Immature natural killer cell (primary cell): ENCODE measurements around the gene BPIFB4. TPM values are rescaled to one million over a fixed set of nuclear protein-coding genes. Genes with fewer than 3 reads are reported as not detected.
A peak's percentile ranks its signal among the peaks of the same experiment; 100 is the strongest.

ENCODE experiments used
- DNase-seq, 3 donors: peaks; one replicate each; pipeline ENCODE4 v3.0.0; 2022; ENCODE audit warnings: mixed read lengths in 1 of 3
- H3K27ac Mint-ChIP-seq, 6 donors: one replicate each; pipeline ENCODE4 v1.8.0; 2020; ENCODE audit warnings: mixed read lengths in 6 of 6, mild to moderate bottlenecking in 5 of 6, inconsistent platforms in 4 of 6, moderate library complexity in 3 of 6
- H3K27me3 Mint-ChIP-seq, 3 donors: one replicate each; pipeline ENCODE4 v1.8.0; 2020 to 2021; ENCODE audit warnings: low read depth in 3 of 3, mild to moderate bottlenecking in 3 of 3, mixed read lengths in 3 of 3, moderate library complexity in 3 of 3, inconsistent platforms in 1 of 3
- H3K36me3 Mint-ChIP-seq, 3 donors: one replicate each; pipeline ENCODE4 v1.8.0; 2020; ENCODE audit warnings: mixed read lengths in 3 of 3, inconsistent platforms in 2 of 3, mild to moderate bottlenecking in 2 of 3
- H3K4me1 Mint-ChIP-seq, 2 donors: one replicate each; pipeline ENCODE4 v1.8.0; 2020; ENCODE audit warnings: inconsistent platforms in 2 of 2, mild to moderate bottlenecking in 2 of 2, mixed read lengths in 2 of 2, moderate library complexity in 1 of 2
- H3K4me3 Mint-ChIP-seq, 5 donors: one replicate each; pipeline ENCODE4 v1.8.0; 2020; ENCODE audit warnings: mild to moderate bottlenecking in 5 of 5, mixed read lengths in 5 of 5, inconsistent platforms in 3 of 5, moderate library complexity in 3 of 5
- H3K9me3 Mint-ChIP-seq, 6 donors: one replicate each; pipeline ENCODE4 v1.8.0; 2020; ENCODE audit warnings: mild to moderate bottlenecking in 6 of 6, mixed read lengths in 6 of 6, inconsistent platforms in 4 of 6, moderate library complexity in 3 of 6
- polyA plus RNA-seq, 3 donors: library from polyadenylated mRNA; unstranded; fragments of 300-500 nt; fragmentation: Illumina TruSeq; gene quantifications; one replicate each; pipeline ENCODE4 v1.2.3, GENCODE V29; 2021

The BPIFB4 gene
- polyA plus RNA-seq, 3 donors from 2014 or later, result not detected

DNA sequence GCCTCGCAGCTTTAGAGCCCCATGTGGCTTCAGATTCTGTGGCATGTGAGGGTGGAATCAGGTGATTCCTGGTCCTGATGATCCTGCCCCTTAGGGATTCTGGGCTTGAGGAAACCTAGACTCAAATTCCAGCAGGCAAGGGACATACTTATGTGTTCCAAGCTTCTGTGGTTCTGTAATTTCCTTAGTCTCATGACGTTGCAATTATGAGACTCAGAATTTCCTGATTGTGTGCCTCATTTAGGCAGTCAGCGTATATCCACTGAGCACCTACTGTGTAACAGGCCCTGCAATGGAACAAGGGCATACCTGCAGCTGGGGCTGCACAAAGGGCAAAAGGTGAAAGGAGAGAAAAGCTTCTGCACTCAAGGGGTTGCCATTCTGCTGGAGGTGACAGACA lies 11.6 kb upstream of the BPIFB4 start:
- H3K27ac Mint-ChIP-seq, result peak overlapping the region in 1 of 6 donors; percentile 11
- H3K27me3 Mint-ChIP-seq, result peaks cover 0 to 11% (median 2%) of the 10 kb centered on the region in 3 donors
- no peak overlapping the region for H3K4me3 Mint-ChIP-seq
- DNase-seq, result no peak
- no peaks in the 10 kb centered on the region for H3K4me1 Mint-ChIP-seq
- no peaks in the 10 kb centered on the region for H3K36me3 Mint-ChIP-seq
- no peaks in the 10 kb centered on the region for H3K9me3 Mint-ChIP-seq

DNA sequence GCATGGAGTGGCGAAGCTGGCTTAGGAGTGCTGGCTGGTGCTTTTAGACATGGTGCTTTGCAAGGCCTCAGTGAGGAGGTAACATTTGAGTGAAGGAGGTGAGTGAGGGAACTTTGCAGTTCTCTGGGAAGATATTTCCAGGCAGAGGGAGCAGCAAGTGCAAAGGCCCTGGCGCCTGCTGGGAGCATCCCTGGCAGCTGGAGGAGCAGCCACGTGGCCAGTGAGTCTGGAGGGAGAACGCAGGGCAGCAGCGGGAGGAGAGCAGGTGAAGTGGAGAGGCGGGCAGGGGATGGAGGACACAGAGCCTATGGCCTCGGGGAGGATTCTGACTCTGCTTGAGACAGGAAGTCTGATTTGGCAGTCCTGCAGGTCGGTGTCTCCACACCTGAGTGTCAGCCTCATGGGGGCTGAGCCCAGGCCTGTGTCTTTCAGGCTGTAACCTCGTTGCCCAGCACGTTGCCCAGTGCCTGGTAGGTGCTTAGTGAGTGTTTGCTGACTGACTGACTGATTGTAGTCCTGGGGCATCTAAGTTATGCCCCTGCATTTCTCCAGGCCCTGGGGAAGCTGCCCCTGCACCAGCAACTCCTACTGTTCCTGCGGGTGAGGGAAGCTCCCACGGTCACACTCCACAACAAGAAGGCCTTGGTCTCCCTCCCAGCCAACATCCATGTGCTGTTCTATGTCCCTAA lies 11.0 kb upstream of the BPIFB4 start:
- no peak for DNase-seq
- no peaks in the 10 kb centered on the region for H3K4me1 Mint-ChIP-seq

DNA sequence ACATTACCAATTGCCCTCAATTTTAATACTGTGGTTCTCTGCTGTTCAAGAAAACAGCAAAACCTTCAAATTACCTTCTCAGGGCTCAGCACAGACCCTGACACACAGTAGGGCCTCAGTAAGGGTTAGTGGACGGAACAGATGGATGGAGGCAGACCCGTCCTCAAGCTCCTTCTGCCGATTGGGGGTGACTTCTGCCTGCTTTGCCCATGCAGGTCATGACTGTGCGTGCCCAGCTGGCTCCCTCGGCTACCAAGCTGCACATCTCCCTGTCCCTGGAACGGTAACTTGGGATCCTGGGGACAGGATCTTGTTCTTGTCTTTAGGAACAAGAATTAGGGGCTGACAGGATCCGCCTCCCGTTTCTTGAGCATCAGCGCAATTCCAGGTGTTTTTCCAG lies 9.8 kb upstream of the BPIFB4 start:
- Mint-ChIP-seq H3K9me3 (no peaks in the 10 kb centered on the region), H3K27ac (no peak overlapping the region), H3K27me3 (peaks cover 0 to 12% (median 2%) of the 10 kb centered on the region in 3 donors), H3K4me1 (no peaks in the 10 kb centered on the region), H3K36me3 (no peaks in the 10 kb centered on the region), H3K4me3 (no peak overlapping the region)
- DNase-seq, result no peak

More for the DNA sequence above, 11.0 kb upstream of the BPIFB4 start:
- Mint-ChIP-seq H3K4me3 (no peak overlapping the region), H3K36me3 (no peaks in the 10 kb centered on the region), H3K27me3 (peaks cover 0 to 11% (median 2%) of the 10 kb centered on the region in 3 donors), H3K9me3 (no peaks in the 10 kb centered on the region), H3K27ac (peak overlapping the region in 1 of 6 donors; percentile 11)

DNA sequence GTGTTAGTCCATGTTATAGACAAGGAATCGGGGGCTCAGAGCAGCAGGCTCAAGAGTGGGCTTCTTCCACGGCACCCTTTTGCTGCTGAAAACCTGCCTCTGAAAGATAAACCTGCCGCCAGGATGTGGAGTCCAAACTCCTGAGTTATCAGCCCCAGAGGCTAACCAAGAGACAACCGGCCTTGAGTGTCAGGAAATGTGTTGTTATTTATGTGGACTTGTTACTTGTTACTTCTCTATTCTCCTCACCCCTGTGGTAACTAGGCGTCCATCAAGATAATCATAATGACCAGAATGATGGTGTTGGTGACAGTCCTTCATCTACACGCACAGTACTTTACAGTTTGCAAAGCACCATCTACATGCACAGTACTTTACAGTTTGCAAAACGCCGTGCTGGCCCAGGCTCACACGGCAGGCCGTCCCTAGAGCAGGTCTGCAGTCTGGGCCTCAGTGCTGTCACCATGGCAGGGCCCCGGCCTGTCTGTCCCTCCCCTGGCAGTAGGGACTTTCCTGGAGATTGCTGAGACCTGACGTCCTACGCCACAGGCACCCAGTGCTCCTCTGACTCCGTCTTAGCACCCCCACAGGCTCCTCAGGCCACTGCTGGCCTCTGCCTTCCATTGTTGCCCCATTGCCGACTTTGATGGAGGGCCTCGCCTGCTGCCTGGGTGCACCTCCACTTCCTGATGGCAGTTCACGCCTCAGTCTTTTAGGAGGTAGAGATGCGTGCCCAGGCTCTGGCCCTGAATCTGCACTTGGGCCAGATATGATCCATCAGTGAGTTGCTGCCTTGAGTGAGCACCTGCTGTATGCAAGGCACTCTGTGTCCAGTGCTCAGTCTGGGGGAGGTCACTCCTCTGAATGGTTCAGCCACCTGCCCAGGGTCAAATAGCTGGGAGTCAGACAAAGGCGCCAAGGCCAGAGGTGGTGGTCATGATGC lies 9.1 kb upstream of the BPIFB4 start:
- Mint-ChIP-seq H3K4me3 (no peak overlapping the region), H3K27me3 (peaks cover 0 to 14% (median 2%) of the 10 kb centered on the region in 3 donors), H3K9me3 (no peaks in the 10 kb centered on the region), H3K36me3 (no peaks in the 10 kb centered on the region), H3K27ac (no peak overlapping the region), H3K4me1 (no peaks in the 10 kb centered on the region)
- no peak for DNase-seq

DNA sequence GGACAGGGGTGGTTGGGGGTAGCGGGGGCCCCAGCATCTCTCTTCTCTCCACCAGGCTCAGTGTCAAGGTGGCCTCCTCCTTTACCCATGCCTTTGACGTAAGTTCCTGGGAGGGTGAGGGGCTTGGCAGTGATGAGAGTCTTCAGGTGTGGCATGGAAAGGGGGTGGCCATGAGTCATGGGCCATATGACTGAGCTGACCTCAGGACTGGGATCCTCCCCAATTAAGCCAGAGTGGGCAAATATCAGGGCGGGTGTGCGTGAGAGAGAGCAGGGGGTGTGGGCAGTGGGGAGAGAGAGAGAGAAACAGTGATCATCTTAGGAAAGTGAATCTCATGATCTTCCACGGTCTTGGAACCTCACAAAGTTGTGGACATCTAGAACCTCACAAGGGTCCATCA lies 8.2 kb upstream of the BPIFB4 start:
- Mint-ChIP-seq H3K4me3 (no peak overlapping the region), H3K27me3 (peaks cover 0 to 14% (median 0%) of the 10 kb centered on the region in 3 donors), H3K4me1 (no peaks in the 10 kb centered on the region), H3K9me3 (no peaks in the 10 kb centered on the region), H3K36me3 (no peaks in the 10 kb centered on the region), H3K27ac (no peak overlapping the region)
- DNase-seq, result no peak

DNA sequence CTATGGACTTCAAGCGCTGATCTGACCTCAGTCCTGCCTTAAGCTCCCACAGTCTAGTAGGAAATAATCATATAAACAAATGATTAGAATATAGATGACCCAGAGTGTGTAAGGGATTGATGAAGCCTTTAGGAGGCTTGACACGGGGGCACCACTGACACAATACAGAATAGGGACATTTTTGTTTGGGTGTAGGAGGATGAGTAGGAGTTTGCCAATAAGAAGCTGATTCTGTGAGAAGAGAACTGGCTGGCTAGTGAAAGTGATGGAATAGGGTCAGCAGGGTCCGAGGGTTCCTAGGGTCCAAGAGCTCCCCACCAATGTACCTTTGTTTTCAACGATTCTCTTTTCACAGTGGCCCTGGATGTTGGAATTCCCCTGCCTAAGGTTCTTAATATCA lies 7.1 kb upstream of the BPIFB4 start:
- DNase-seq, result no peak
- H3K27ac Mint-ChIP-seq, result no peak overlapping the region
- H3K4me3 Mint-ChIP-seq, result no peak overlapping the region
- no peaks in the 10 kb centered on the region for H3K4me1 Mint-ChIP-seq
- no peaks in the 10 kb centered on the region for H3K9me3 Mint-ChIP-seq
- H3K27me3 Mint-ChIP-seq, result peaks cover 0 to 14% (median 0%) of the 10 kb centered on the region in 3 donors
- H3K36me3 Mint-ChIP-seq, result no peaks in the 10 kb centered on the region

DNA sequence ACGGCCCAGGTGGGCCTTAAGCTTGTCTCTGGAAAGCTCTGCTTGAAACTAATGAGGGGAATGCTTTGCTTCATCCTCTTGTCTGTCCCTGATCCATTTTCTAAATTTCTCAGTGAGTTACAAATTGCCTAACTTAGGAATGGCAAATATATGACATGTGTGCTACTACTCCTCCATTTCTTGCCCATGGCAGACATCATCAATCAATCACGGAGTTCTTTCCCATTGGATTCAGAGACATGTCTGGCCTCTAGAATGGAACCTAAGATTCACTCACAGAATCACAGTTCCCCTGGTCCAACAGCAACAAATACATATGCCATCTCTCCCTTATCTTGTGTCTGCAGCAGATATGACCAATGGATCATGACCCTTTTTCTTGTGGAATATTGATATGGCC lies 6.6 kb upstream of the BPIFB4 start:
- Mint-ChIP-seq H3K9me3 (no peaks in the 10 kb centered on the region), H3K36me3 (no peaks in the 10 kb centered on the region), H3K27ac (no peak overlapping the region), H3K4me1 (no peaks in the 10 kb centered on the region), H3K4me3 (no peak overlapping the region), H3K27me3 (peaks cover 0 to 12% (median 0%) of the 10 kb centered on the region in 3 donors)
- no peak for DNase-seq

DNA sequence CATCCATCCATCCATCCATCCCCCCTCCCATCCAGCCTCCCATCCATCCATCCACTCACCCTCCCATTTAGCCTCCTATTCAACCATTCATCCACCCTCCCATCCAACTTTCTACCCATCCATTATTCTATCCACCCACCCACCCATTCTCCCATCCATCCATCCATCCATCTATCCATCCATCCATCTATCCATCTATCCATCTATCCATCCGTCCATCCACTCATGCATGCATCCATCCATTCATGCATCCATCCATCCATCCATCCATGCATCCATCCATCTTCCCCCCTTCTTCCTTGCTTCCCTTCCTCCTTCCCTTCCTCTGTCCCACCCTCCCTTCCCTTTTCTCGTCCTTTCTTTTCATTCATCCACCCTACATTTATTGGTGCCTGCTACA lies 4.8 kb upstream of the BPIFB4 start:
- Mint-ChIP-seq H3K4me1 (no peaks in the 10 kb centered on the region), H3K4me3 (no peak overlapping the region), H3K27ac (no peak overlapping the region), H3K9me3 (no peaks in the 10 kb centered on the region), H3K36me3 (no peaks in the 10 kb centered on the region), H3K27me3 (peaks cover 0 to 9% (median 0%) of the 10 kb centered on the region in 3 donors)
- DNase-seq, result no peak

DNA sequence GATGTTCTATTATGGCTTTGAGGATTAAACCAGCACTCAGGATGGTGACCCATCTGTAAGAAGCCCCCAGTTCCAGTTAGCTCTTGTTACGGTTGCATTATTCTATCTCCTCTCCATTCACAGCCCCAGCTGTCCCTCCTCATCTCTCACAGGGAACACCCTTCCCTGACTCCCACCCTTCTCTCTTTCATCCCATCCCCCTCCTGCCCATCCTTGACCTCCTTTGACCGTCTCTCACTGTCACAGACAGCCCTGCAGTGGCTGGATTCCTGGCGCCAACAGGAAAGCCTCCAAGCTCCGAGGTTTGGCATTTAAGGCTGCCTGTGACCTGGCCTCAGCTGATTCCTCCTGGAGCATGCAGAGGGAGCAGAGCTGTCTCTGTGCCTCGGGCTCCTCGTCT lies 4.2 kb upstream of the BPIFB4 start:
- peaks cover 0 to 8% (median 0%) of the 10 kb centered on the region in 3 donors for H3K27me3 Mint-ChIP-seq
- H3K4me3 Mint-ChIP-seq, result no peak overlapping the region
- H3K9me3 Mint-ChIP-seq, result no peaks in the 10 kb centered on the region
- H3K27ac Mint-ChIP-seq, result no peak overlapping the region
- no peaks in the 10 kb centered on the region for H3K4me1 Mint-ChIP-seq
- DNase-seq, result no peak
- no peaks in the 10 kb centered on the region for H3K36me3 Mint-ChIP-seq

DNA sequence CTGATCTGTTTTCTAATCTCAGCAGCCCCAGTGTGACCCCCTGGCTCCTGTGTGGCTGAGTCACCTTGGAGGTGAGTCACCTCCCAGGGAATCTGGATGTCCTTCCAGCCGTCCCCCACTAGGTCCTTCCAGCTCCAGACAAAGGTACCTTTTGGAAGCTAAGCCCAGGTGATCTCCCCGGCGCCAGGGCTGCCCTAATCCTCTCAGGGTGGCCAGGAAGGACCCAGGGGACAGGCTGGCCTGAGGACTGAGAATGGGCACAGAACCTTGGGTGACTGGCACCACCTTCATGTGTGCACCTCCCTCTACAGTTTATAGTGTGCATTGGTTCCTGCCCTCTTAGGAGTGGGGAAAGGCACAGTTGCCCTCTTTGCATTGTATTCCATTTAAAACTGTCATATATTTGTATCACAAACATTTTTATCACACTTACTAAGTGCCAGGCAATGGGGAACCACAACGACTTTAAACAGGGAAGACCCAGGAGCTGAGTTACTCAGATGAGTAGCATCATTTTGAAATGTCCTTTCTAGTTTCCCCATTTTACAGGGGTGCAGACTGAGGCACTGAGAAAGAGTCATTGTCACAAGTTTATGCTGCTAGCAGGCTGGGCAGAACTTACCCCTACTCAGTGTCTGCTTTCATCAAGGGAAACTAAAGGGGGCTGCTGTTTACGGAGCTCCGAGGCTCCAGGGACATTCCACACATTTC lies 2.6 kb upstream of the BPIFB4 start:
- DNase-seq, result no peak
- no peak overlapping the region for H3K4me3 Mint-ChIP-seq
- no peaks in the 10 kb centered on the region for H3K36me3 Mint-ChIP-seq
- H3K27ac Mint-ChIP-seq, result no peak overlapping the region
- H3K27me3 Mint-ChIP-seq, result peaks cover 0 to 5% (median 0%) of the 10 kb centered on the region in 3 donors
- H3K4me1 Mint-ChIP-seq, result no peaks in the 10 kb centered on the region
- H3K9me3 Mint-ChIP-seq, result no peaks in the 10 kb centered on the region

DNA sequence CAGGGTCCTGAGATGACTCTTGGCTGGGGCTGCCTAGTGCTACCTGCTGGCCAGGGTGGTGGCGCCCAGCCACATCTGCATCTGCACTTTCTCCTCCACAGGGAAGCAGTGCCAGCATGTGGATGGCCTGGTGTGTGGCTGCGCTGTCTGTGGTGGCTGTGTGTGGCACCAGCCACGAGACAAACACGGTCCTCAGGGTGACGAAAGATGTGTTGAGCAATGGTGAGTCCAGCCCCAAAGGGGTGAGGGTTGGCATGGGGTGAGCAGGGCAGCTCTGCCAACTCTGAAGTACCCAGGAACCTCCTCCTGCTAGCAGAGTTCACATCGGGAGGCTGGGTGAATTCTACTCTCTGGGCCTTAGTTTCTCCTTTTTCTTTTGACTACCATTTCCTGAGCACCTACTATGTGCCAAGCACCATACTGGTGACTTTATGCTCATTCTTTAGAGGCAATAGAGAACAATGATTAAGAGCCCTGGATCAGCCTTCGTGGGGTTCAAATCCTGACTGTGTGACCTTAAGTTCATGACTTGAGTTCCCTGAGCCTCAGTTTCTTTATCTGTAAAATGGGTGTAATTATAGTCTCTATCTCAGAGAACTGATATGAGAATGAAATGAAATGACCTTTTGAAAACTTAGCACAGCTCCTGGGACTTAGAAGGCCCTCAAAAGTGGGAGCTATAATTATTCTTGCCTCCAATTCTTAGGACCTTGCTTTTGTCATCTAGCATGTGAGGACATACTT lies 2.1 kb downstream of the BPIFB4 start:
- no peaks in the 10 kb centered on the region for H3K36me3 Mint-ChIP-seq
- H3K4me3 Mint-ChIP-seq, result no peak overlapping the region
- H3K27me3 Mint-ChIP-seq, result peaks cover 0 to 2% (median 0%) of the 10 kb centered on the region in 3 donors
- H3K9me3 Mint-ChIP-seq, result no peaks in the 10 kb centered on the region
- no peak overlapping the region for H3K27ac Mint-ChIP-seq
- no peak for DNase-seq
- no peaks in the 10 kb centered on the region for H3K4me1 Mint-ChIP-seq

DNA sequence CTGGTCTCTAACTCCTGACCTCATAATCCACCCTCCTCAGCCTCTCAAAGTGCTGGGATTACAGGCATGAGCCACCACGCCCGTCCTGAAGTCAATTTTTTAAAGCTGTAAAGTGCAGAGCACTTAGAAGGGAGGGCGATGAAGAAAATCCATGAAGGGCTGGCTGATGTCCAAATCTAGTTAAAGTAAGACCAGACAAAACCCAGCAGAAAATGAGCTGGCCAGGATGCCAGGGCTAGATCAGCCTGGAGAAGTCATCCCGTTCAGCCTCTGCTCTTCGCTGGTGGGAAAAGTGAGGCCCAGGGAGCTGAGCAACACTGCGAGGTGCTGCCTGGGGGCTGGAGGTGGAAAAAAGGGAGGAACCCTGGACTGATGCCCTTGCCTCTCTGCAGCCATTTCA lies 3.1 kb downstream of the BPIFB4 start:
- H3K27ac Mint-ChIP-seq, result no peak overlapping the region
- no peaks in the 10 kb centered on the region for H3K4me1 Mint-ChIP-seq
- no peaks in the 10 kb centered on the region for H3K9me3 Mint-ChIP-seq
- H3K4me3 Mint-ChIP-seq, result no peak overlapping the region
- no peak for DNase-seq
- H3K36me3 Mint-ChIP-seq, result no peaks in the 10 kb centered on the region
- peaks cover 0 to 5% (median 0%) of the 10 kb centered on the region in 3 donors for H3K27me3 Mint-ChIP-seq

DNA sequence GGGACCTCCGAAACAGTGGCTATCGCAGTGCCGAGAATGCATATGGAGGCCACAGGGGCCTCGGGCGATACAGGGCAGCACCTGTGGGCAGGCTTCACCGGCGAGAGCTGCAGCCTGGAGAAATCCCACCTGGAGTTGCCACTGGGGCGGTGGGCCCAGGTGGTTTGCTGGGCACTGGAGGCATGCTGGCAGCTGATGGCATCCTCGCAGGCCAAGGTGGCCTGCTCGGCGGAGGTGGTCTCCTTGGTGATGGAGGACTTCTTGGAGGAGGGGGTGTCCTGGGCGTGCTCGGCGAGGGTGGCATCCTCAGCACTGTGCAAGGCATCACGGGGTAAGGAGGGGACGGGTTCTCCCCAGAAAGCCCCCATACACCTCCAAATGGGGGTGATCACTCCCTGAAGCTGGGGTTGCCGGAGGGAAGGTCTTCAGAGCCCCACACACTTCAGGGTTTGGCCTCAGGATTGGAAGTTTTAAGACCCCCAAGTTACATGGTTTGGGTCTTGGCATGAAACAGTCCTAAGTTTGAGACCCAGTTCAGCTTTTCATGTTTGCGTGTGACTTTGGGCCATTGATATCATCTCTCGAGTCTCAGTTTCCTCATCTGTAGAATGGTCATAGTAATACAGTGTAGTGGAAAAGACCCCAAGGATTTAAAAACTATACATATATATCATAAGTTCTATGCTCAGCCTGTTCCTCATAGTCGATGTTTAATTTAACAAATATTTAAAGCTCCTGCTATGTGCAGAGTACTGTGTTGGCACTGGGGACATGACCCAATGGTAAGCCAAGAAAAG lies 4.3 kb downstream of the BPIFB4 start:
- Mint-ChIP-seq H3K36me3 (no peaks in the 10 kb centered on the region), H3K27ac (no peak overlapping the region), H3K9me3 (no peaks in the 10 kb centered on the region), H3K4me1 (no peaks in the 10 kb centered on the region), H3K4me3 (no peak overlapping the region), H3K27me3 (peaks cover 0 to 5% (median 0%) of the 10 kb centered on the region in 3 donors)
- no peak for DNase-seq
